Stimulated activated CD4-positive, alpha-beta T cell treated with anti-CD3 and anti-CD28 coated beads, Interleukin-2, amount 100 ng/mL, for 4 hours (primary cell): Measurements from ENCODE around the gene UNG.

Experiments
- DNase-seq: peaks from one replicate; pipeline ENCODE4 v3.0.0-alpha.2; 2020; ENCODE audit warnings: low read depth

Gene UNG

DNA sequence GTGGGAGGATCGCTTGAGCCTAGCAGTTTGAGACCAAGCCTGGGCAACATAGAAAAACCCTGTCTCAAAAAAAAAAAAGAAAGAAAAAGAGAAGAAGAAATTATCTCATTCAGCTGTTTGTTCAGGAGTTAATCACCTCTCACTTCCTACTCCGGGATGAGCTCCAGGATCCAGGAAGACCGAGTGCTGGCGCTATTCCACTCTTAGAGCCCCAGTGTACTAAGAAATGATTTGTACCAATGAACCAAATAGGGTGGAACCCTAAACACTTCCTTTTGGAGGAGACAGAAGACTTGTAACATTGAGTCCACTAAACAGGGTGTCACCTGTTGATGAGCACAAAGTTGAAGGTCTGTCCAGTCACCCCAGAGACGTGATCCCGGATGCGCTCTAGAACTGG is 7.7 kb upstream of the UNG start:
- no peak for DNase-seq

DNA sequence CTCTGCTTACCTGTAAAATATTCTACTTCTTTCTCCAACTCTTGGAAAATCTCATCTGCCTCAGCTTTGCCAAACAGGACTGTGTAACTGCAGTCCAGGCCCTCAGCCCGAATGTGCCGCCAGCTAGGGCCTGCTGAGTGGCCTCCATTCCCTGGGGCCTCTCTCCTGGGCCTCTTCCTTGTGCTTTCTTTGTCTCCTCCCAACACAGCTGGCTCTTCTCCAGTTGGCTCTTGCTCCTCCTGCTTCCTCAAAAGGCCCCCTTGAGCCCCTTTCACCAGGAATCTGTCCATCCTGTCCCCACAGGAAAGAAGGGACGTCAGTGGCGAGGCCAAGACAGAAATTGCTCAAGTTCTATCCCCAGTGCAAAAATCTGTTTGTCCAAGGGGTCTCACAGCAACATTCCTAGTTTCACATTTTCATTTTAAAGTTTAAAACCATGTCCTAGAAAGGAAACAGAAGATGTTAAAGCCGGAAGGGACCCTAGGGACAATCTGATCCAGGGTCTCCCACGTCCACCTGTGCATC is 4.8 kb upstream of the UNG start:
- DNase-seq, result no peak

GRCh38 chr12:109093022-109093918 is 4.1 kb upstream of the UNG start, which contains the start of gene ALKBH2:
TSS of gene ALKBH2 (minus strand) at chr12:109093472. CDS start at chr12:109092786, 686 bp downstream.
- DNase-seq, result peak; percentile 93

DNA sequence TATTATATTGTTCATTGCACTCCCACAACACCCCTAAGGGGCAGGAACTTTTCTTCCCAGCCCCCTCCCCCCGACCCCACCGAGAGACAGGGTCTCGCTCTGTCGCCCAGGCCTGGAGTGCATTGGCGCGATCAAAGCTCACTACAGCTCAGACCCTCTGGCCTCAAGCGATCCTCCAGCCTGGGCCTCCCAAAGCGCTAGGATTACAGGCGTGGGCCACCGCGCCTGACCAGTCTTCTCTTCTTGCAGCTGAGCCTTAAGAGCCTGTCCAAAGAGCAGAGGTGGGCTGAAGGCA is 310 bp upstream of the UNG start:
- DNase-seq, result no peak

DNA sequence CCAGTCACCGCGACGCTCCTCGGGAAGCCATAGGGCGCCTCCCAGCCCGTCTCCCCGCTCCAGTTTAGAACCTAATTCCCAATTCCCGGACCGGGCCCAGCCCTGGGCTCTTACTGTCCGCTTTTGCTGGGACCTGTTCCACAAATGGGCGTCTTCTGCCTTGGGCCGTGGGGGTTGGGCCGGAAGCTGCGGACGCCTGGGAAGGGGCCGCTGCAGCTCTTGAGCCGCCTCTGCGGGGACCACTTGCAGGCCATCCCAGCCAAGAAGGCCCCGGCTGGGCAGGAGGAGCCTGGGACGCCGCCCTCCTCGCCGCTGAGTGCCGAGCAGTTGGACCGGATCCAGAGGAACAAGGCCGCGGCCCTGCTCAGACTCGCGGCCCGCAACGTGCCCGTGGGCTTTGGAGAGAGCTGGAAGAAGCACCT is 797 bp downstream of the UNG start:
- DNase-seq, result peak; percentile 14

GRCh38 chr12:109098651-109099050 is 1.3 kb downstream of the UNG start:
- DNase-seq, result no peak

- no peak for DNase-seq
Observed at GRCh38 chr12:109099431-109100020, 2.1 kb downstream of the UNG start.

GRCh38 chr12:109100741-109101140 is 3.3 kb downstream of the UNG start:
- no peak for DNase-seq

GRCh38 chr12:109102491-109102890 is 5.1 kb downstream of the UNG start:
- no peak for DNase-seq

- DNase-seq, result no peak
Observed at GRCh38 chr12:109105176-109105575, 7.8 kb downstream of the UNG start.

- DNase-seq, result no peak
Observed at GRCh38 chr12:109109746-109110350, 12.5 kb downstream of the UNG start.

GRCh38 chr12:109110988-109111495 is 13.6 kb downstream of the UNG start:
- DNase-seq, result peak; percentile 35

- DNase-seq, result no peak
Observed at GRCh38 chr12:109112720-109113465, 15.5 kb downstream of the UNG start.

- DNase-seq, result no peak
Observed at GRCh38 chr12:109113661-109114321, 16.4 kb downstream of the UNG start.

GRCh38 chr12:109114644-109115043 is 17.2 kb downstream of the UNG start:
- no peak for DNase-seq

- no peak for DNase-seq
Observed at GRCh38 chr12:109115404-109115757, 18.0 kb downstream of the UNG start.

DNA sequence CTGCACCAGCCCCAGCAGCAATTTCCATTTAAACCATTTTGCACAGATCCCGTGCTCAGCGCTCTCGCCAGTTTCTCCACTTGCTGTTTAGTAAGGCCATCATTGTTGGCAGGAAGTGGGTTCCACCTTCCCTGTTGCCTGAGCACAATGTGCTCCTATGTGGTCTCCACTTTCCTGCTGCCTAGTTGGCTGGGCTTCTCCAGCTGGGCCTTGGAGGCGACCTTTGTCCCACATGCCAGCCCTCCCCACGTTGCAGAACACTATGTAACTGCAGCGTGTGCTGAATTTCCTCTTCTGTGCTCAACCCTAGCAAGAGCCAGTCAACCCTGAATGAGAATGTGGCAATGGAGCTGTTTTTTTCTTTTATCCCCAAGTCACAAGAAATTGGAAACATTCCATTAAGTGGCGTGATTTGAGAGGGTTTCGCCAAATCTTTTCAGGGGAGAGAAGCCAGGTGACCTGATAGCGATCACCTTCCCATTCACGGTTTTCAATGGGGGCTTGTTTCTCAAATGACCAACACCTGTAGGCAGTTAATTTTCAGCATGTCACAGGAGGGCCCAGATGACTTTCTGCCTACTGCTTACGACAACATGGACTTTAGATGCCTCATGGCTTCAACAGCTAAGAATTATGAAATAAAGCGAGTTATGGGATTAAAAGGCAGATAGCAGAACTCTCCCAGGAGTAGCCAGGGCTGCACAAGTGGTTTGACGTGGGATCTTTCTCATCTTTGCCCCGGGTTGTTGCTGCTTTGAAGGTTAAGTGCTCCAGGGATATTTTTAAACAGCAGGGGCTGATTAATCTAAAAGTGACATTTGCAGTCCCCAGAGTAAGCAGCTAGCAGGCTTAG is 18.6 kb downstream of the UNG start, which contains the start of gene ACACB:
Gene ACACB (plus strand): TSS at position 830 of the 853 bp plus-strand sequence. CDS start 22,819 bp downstream, outside the sequence.
- DNase-seq, result no peak

DNA sequence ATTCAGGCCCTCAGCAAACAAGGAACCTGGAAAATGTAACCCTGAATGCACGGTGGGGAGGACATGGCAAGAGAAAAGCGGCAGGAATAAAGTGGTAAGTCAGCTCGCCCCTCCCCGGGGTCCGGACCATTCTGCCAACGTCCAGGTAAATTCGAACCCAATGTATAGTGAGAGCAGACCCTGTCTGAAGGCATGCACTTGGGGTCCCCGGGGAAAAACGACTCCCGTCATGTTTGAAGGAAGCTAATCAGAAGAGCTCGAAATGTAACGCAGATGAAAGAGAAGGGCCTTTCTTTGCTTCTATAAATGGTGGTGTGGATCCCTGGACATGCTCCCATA is 19.2 kb downstream of the UNG start:
- no peak for DNase-seq

GRCh38 chr12:109120095-109120494 is 22.7 kb downstream of the UNG start:
- DNase-seq, result no peak

DNA sequence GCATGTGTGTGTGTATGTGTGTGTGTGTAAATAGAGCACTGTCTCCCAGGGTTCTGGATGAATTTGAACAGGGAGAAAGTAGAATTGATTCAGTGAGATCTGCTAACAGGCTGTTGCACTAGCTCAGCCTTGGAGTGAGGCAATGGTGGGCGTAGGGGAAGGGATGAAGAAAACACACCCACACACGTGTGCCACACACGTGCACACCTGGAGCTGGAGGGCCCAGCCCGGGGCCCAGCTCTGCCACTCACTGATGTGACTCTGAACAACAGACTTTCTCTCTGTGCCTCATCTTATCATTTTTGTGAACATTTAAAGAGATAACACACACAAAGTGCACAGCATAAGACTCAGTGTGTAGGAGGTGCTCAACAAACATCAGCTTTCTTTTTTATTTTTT is 23.2 kb downstream of the UNG start:
- no peak for DNase-seq
